ENCODE data around the gene PLXDC2.

Gene PLXDC2

GRCh38 chr10:20058135-20058534, 241.9 kb downstream of the PLXDC2 start:
- H3K4me3 ChIP-seq (ENCODE audit: low read length): no peak overlapping the region
- no peak for TF ChIP-seq ZNF274 (IDR thresholded peaks at IDR 0.05; ENCODE audit: low read depth, low read length)

DNA sequence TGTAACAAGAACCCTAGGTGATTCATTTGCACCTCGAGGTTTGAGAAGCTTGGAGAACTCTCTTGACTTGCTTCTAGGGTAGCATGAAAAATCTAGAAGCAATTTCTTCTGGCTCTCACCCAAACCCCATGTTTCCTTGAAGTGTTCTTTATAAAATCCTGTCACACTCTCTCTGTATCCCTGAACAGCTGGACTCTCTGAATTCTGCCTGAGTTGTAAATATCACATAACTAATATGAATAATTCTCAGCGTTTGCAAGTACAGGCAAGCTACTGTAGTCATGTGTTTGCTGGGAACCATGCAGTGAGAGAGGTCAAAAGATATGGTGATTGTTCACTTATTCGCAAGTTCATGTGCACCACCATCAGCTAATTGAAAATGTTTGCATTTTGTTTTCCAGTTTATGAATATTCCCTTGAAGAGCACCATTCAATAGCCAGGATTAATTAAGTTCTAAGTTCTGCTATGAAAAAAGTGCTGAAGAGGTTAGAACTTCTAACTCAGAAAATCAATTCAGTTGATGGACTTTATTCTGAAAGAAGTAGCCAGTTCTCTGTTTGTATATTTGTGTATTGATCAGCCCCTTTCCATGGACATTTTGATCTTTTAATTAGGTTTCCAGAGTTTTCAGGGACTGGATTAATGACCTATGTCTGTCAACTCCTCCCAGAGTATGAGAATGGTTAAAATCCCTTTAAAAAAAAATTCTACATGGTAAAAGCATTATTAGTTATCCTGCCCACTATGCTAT, 243.0 kb downstream of the PLXDC2 start:
- TF ChIP-seq ZNF274 (IDR thresholded peaks at IDR 0.05; ENCODE audit: low read depth, low read length): no peak

GRCh38 chr10:20065814-20066213, 249.6 kb downstream of the PLXDC2 start:
- H3K4me3 ChIP-seq (ENCODE audit: low read length): no peak overlapping the region
- TF ChIP-seq ZNF274 (IDR thresholded peaks at IDR 0.05; ENCODE audit: low read depth, low read length): no peak

More for the DNA sequence above, 243.0 kb downstream of the PLXDC2 start:
- H3K4me3 ChIP-seq (ENCODE audit: low read length): no peak overlapping the region

- H3K4me3 ChIP-seq (ENCODE audit: low read length): no peak overlapping the region
- no peak for TF ChIP-seq ZNF274 (IDR thresholded peaks at IDR 0.05; ENCODE audit: low read depth, low read length)
Observed at GRCh38 chr10:20073167-20073566, 256.9 kb downstream of the PLXDC2 start.

- H3K4me3 ChIP-seq (ENCODE audit: low read length): no peak overlapping the region
- TF ChIP-seq ZNF274 (IDR thresholded peaks at IDR 0.05; ENCODE audit: low read depth, low read length): no peak
Observed at GRCh38 chr10:20075713-20076112, 259.5 kb downstream of the PLXDC2 start.

GRCh38 chr10:20084451-20084850, 268.2 kb downstream of the PLXDC2 start:
- TF ChIP-seq ZNF274 (IDR thresholded peaks at IDR 0.05; ENCODE audit: low read depth, low read length): no peak

GRCh38 chr10:20085115-20085514, 268.9 kb downstream of the PLXDC2 start:
- H3K4me3 ChIP-seq (ENCODE audit: low read length): no peak overlapping the region
- no peak for TF ChIP-seq ZNF274 (IDR thresholded peaks at IDR 0.05; ENCODE audit: low read depth, low read length)

More at GRCh38 chr10:20084451-20084850, 268.2 kb downstream of the PLXDC2 start:
- no peak overlapping the region for H3K4me3 ChIP-seq (ENCODE audit: low read length)

DNA sequence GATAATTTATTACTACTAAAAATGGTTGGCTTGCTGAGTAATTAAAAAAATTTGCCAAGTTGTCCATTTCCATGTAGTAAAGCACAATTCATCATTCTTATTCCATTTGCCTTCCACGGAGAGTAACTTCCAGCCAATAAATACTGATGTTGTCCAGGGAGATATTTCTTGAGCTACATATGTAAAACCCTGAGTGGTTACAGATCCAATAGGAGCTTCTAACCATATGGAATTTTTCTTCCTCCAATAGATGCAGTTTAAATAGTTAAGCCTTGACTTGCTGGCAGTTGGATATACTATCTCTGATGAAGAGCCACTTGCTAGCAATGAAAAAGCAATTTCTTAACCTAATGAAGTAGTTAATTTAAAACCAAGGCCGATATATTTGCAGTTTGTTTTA, 271.1 kb downstream of the PLXDC2 start:
- TF ChIP-seq ZNF274 (IDR thresholded peaks at IDR 0.05; ENCODE audit: low read depth, low read length): no peak
- H3K4me3 ChIP-seq (ENCODE audit: low read length): no peak overlapping the region

GRCh38 chr10:20088061-20088701, 271.9 kb downstream of the PLXDC2 start:
- TF ChIP-seq ZNF274 (IDR thresholded peaks at IDR 0.05; ENCODE audit: low read depth, low read length): no peak
- H3K4me3 ChIP-seq (ENCODE audit: low read length): no peak overlapping the region

DNA sequence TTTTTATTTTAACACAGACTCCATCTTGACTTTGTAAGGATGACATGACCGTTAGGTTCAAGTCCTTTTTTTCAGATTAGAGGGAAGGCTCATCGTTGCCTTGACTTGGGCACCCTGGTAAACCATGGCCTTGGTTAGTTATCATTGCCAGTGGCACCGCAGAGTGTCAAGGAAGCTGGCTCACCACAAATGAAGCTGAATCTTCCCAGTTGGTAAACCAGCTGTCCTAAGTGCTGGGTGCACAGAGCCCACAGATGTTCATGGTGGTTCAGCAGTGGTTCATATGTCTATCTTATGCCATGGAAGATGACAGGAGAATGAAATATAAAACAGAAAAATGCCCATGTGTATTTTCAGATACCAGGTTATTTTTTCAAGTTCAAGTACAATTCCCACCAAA, 273.6 kb downstream of the PLXDC2 start:
- no peak for TF ChIP-seq ZNF274 (IDR thresholded peaks at IDR 0.05; ENCODE audit: low read depth, low read length)
- no peak overlapping the region for H3K4me3 ChIP-seq (ENCODE audit: low read length)

DNA sequence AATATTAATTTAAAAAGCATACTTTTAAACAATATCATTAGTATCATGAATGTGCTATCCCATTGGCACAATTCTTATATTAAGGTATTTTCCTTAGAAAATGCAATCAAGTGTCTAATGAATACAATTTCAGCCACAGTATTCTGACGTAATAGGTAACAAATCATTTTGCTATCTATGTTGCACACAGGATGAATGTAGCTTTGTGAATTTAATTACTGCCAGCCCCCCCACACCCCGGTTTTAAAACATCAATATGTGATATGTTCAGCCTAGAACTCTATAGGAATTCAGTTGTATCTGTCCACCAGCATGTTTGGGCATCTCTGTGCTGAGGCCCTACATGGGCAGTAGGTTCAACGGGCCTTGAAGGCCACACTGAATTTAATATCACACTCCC, 274.6 kb downstream of the PLXDC2 start:
- no peak overlapping the region for H3K4me3 ChIP-seq (ENCODE audit: low read length)
- TF ChIP-seq ZNF274 (IDR thresholded peaks at IDR 0.05; ENCODE audit: low read depth, low read length): no peak

- no peak overlapping the region for H3K4me3 ChIP-seq (ENCODE audit: low read length)
- TF ChIP-seq ZNF274 (IDR thresholded peaks at IDR 0.05; ENCODE audit: low read depth, low read length): no peak
Observed at GRCh38 chr10:20091698-20092097, 275.5 kb downstream of the PLXDC2 start.

GRCh38 chr10:20093600-20093999, 277.4 kb downstream of the PLXDC2 start:
- H3K4me3 ChIP-seq (ENCODE audit: low read length): no peak overlapping the region
- no peak for TF ChIP-seq ZNF274 (IDR thresholded peaks at IDR 0.05; ENCODE audit: low read depth, low read length)

GRCh38 chr10:20094226-20094976, 278.2 kb downstream of the PLXDC2 start:
- H3K4me3 ChIP-seq (ENCODE audit: low read length): no peak overlapping the region
- no peak for TF ChIP-seq ZNF274 (IDR thresholded peaks at IDR 0.05; ENCODE audit: low read depth, low read length)

DNA sequence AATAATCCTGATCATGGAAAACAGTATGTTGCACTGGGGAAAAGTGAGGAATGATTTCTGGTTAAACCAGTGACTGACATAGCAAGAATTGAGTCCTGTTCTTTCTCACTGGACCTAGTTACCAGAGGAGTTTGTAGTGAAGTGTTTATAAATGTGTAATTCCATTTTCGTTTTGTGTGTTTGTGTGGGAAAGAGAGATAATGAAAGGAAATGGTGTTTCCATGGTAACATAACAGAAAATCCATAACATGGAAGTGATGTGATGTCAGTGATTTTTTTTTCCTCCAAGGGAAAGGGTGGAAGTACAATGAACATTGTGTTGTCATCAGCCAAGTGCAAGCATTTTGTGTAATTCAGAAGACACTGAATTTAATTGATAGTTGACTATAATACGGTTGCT, 283.9 kb downstream of the PLXDC2 start:
- no peak overlapping the region for H3K4me3 ChIP-seq (ENCODE audit: low read length)
- no peak for TF ChIP-seq ZNF274 (IDR thresholded peaks at IDR 0.05; ENCODE audit: low read depth, low read length)

Measured in GM08714 (cell line).